HCT116 (cell line): ENCODE results near the gene OPCML.

Source experiments
- CTCF ChIP-seq, 3 experiments: fragments of 200-600 bp in 1 of 3; sonication (generic) in 1 of 3; IDR thresholded peaks in 2 of 3; conservative IDR thresholded peaks in 1 of 3; 2 replicates each; pipeline ENCODE4 v1.5.1; 2012 to 2017; ENCODE audit warnings: low read depth in 2 of 3, low read length in 2 of 3, antibody characterized with exemption in 1 of 3, borderline replicate concordance in 1 of 3, control low read depth in 1 of 3, mild to moderate bottlenecking in 1 of 3, mixed read lengths in 1 of 3, mixed run types in 1 of 3, moderate library complexity in 1 of 3; ENCODE audit not compliant: insufficient read depth in 1 of 3
- EZH2 ChIP-seq: fragments of 200-600 bp; sonication (generic); IDR thresholded peaks from 2 replicates; pipeline ENCODE4 v1.6.1; 2017; ENCODE audit warnings: antibody characterized with exemption, mixed run types
- EZH2phosphoT487 ChIP-seq: fragments of 200-600 bp; IDR thresholded peaks from 2 replicates; pipeline ENCODE4 v1.6.1; 2018; ENCODE audit warnings: antibody characterized with exemption, borderline replicate concordance
- POLR2A ChIP-seq: IDR thresholded peaks from 2 replicates; pipeline ENCODE4 v1.7.0; 2011; ENCODE audit warnings: borderline replicate concordance; ENCODE audit not compliant: insufficient read depth, insufficient read length; ENCODE audit errors: extremely low read depth
- POLR2AphosphoS5 ChIP-seq: IDR thresholded peaks from 2 replicates; pipeline ENCODE4 v1.6.1; 2011; ENCODE audit warnings: mild to moderate bottlenecking, low read depth, low read length, moderate library complexity

- TF ChIP-seq EZH2, result no peak
- no peak for TF ChIP-seq EZH2phosphoT487
- no peak for TF ChIP-seq POLR2A
- no peak for TF ChIP-seq CTCF (IDR thresholded peaks at IDR 0.05 in 2 of 3, conservative IDR thresholded peaks at IDR 0.05 in 1 of 3; ENCODE audit: borderline replicate concordance in 1 of 3, insufficient read depth in 1 of 3, low read depth in 2 of 3, low read length in 2 of 3)
- no peak for TF ChIP-seq POLR2AphosphoS5
Measured at GRCh38 chr11:132873841-132874240, 658.5 kb downstream of the OPCML start.
